ENCODE results near the gene MUC5B.
"Not testable (repeated sequence)": the region's sequence is repeated elsewhere in the genome, so short reads cannot be mapped to it uniquely, and the experiment has no call there.

MUC5B gene

DNA sequence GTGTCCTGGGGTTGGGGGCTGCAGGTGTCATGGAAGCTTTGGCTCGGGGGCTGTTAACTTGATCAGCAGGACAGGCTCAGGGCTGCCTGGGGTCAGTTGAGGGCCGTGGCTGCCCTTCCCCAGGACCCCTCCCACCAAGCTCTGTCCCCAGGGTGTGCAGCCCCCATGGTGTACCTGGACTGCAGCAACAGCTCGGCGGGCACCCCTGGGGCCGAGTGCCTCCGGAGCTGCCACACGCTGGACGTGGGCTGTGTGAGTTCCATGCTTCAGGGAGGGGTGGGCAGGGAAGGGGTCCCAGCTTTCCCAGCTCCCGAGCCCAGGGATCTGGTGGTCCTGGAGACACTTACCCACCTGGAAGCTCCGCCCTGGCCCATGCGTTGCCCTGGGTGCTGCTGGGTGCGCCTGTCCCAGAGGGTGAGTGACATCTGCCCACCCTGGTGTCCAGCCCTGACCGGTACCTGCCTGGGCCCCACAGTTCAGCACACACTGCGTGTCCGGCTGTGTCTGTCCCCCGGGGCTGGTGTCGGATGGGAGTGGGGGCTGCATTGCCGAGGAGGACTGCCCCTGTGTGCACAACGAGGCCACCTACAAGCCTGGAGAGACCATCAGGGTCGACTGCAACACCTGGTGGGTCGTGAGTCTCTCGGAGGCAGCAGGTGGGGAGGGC lies 11.3 kb downstream of the MUC5B start:
- no peak for DNase-seq

DNA sequence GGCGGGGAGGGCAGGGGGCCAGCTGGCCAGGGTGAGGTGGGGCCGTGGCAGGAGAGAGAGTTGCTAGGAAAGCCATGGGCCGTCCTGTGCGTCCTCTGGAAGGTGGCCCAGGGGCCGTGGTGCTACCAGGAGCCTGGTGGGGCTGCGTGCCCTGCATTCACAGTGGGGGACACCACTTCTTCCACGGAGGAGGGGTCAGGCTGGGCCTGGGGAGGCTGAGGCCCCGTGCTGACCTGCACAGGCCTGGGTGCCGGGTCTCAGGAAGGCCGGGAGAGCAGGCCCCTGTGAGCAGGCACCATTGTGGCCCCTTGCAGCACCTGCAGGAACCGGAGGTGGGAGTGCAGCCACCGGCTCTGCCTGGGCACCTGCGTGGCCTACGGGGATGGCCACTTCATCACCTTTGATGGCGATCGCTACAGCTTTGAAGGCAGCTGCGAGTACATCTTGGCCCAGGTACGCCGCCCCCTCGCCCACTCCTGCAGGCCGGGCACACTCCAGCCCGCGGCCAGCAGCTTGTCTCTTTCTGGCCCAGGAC lies 12.0 kb downstream of the MUC5B start:
- no peak for DNase-seq

DNA sequence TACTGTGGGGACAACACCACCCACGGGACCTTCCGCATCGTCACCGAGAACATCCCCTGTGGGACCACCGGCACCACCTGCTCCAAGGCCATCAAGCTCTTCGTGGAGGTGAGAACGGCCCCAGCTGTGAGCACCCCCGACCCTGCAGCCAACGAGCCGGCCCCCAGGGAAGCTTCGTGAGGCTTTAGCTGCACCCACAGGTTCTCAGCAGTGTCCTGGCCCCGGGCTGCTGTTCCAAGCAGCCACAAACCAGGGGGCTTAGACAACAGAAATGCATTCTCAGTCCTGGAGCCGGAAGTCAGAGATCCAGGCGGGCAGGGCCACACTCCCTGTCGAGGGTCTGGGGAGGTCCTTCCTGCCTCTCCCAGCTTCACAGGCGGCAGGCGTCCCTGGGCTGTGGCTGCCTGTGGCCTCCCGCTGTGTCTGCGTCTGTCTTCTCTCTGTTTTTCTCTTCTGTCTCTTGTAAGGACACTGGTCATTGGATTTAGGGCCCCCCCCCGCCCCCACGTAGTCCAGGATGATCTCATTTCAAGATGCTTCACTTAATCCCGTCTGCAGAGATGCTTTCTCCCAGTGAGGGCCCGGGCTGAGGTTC lies 12.5 kb downstream of the MUC5B start:
- DNase-seq, result no peak

DNA sequence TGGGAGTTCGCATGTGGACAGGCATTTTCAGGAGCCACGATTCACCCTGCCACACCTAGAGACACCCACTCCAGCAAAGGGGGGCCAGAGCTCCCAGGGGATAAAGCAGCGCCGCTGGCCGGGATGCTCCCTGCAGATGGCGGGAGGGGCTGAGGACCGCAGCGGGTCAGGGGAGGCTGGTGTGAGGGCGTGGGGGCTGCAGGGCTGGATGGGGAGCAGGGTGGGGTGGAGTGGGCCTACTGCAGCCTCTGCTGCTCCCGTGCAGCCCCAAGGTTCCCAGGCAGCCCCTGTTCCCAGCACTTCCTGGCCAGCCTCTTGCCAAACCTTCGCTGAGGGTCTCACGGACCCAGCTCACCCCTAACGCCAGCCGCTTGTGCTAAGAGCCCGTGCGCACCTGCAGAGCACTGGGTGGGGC lies 13.0 kb downstream of the MUC5B start:
- no peak for DNase-seq

DNA sequence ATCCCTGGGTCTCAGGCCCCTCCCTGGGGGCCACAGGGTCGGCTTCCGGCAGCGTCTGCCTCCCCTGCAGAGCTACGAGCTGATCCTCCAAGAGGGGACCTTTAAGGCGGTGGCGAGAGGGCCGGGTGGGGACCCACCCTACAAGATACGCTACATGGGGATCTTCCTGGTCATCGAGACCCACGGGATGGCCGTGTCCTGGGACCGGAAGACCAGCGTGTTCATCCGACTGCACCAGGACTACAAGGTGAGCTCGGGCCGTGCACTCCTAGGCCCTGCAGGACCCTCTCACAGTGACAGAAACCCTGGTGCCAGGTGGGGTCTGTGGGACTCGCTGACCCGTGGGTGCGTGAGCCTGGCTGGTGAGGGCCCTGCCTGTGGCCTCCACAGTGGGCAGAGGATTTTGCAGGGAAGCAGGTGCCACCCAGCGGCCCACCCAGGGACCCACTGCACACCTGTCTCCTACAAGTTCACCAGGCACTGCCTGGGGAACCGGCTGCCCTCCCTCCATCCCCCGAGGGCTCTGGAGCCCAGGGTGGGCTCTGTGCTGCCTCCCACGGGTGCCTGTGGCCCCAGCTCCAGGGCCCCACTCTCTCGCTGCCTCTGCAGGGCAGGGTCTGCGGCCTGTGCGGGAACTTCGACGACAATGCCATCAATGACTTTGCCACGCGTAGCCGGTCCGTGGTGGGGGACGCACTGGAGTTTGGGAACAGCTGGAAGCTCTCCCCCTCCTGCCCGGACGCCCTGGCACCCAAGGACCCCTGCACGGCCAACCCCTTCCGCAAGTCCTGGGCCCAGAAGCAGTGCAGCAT lies 13.7 kb downstream of the MUC5B start:
- no peak for DNase-seq

GRCh38 chr11:1237128-1237580 lies 14.3 kb downstream of the MUC5B start:
- no peak for DNase-seq

GRCh38 chr11:1237851-1238250 lies 15.0 kb downstream of the MUC5B start:
- no peak for DNase-seq

DNA sequence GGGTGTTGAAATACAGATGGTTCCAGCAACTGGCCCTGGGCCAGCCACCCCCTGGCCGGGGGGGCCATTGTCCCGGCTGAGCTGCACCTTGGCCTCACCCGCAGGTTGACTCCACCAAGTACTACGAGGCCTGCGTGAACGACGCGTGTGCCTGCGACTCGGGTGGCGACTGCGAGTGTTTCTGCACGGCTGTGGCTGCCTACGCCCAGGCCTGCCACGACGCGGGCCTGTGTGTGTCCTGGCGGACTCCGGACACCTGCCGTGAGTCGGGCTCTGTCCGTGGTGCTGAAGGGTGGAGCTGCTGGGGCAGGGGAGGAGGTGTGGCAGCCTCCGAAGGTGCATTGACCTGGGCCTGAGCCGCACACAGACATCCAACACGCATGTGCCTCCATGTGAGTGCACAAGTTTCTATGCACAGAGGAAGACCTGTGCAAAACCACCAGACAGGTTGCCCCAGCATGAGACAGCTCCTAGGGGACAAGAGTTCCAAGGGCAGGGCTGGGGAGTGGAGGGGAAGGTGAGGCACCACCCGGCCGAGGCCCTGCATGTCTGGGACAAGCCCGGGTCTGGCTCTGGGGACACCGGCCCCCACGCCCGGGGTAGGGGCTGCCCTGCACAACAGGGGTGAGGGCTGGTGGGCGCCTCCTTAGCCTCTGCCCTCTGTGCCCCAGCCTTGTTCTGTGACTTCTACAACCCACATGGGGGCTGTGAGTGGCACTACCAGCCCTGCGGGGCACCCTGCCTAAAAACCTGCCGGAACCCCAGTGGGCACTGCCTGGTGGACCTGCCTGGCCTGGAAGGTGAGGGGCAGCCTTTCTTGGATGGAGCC lies 16.1 kb downstream of the MUC5B start:
- DNase-seq, result no peak

GRCh38 chr11:1239596-1240205 lies 16.8 kb downstream of the MUC5B start:
- no peak for DNase-seq

- DNase-seq, result no peak
Observed at GRCh38 chr11:1240771-1241170, 17.9 kb downstream of the MUC5B start.

- DNase-seq, result no peak
Observed at GRCh38 chr11:1241706-1242105, 18.8 kb downstream of the MUC5B start.

DNA sequence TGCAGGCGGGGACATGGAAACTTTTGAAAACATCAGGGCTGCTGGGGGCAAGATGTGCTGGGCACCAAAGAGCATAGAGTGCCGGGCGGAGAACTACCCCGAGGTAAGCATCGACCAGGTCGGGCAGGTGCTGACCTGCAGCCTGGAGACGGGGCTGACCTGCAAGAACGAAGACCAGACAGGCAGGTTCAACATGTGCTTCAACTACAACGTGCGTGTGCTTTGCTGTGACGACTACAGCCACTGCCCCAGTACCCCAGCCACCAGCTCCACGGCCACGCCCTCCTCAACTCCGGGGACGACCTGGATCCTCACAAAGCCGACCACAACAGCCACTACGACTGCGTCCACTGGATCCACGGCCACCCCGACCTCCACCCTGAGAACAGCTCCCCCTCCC lies 19.4 kb downstream of the MUC5B start:
- no peak for DNase-seq

- DNase-seq, result not testable (repeated sequence)
Observed at GRCh38 chr11:1242751-1243150, 19.9 kb downstream of the MUC5B start.

GRCh38 chr11:1243521-1243920 lies 20.7 kb downstream of the MUC5B start:
- DNase-seq, result not testable (repeated sequence)

DNA sequence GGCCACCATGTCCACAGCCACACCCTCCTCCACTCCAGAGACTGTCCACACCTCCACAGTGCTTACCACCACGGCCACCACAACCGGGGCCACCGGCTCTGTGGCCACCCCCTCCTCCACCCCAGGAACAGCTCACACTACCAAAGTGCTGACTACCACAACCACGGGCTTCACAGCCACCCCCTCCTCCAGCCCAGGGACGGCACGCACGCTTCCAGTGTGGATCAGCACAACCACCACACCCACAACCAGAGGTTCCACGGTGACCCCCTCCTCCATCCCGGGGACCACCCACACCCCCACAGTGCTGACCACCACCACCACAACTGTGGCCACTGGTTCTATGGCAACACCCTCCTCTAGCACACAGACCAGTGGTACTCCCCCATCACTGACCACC lies 21.7 kb downstream of the MUC5B start:
- not testable (repeated sequence) for DNase-seq

GRCh38 chr11:1245717-1246116 lies 22.9 kb downstream of the MUC5B start:
- DNase-seq, result not testable (repeated sequence)

DNA sequence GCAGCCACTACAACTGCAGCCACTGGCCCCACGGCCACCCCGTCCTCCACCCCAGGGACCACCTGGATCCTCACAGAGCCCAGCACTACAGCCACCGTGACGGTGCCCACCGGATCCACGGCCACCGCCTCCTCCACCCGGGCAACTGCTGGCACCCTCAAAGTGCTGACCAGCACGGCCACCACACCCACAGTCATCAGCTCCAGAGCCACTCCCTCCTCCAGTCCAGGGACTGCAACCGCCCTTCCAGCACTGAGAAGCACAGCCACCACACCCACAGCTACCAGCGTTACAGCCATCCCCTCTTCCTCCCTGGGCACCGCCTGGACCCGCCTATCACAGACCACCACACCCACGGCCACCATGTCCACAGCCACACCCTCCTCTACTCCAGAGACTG lies 23.4 kb downstream of the MUC5B start:
- not testable (repeated sequence) for DNase-seq

DNA sequence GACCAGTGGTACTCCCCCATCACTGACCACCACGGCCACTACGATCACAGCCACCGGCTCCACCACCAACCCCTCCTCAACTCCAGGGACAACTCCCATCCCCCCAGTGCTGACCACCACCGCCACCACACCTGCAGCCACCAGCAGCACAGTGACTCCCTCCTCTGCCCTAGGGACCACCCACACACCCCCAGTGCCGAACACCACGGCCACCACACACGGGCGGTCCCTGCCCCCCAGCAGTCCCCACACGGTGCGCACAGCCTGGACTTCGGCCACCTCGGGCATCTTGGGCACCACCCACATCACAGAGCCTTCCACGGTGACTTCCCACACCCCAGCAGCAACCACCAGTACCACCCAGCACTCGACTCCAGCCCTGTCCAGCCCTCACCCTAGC lies 24.2 kb downstream of the MUC5B start:
- not testable (repeated sequence) for DNase-seq

GRCh38 chr11:1248951-1249350 lies 26.1 kb downstream of the MUC5B start:
- DNase-seq, result not testable (repeated sequence)

GRCh38 chr11:1250411-1250810 lies 27.5 kb downstream of the MUC5B start:
- DNase-seq, result not testable (repeated sequence)

DNA sequence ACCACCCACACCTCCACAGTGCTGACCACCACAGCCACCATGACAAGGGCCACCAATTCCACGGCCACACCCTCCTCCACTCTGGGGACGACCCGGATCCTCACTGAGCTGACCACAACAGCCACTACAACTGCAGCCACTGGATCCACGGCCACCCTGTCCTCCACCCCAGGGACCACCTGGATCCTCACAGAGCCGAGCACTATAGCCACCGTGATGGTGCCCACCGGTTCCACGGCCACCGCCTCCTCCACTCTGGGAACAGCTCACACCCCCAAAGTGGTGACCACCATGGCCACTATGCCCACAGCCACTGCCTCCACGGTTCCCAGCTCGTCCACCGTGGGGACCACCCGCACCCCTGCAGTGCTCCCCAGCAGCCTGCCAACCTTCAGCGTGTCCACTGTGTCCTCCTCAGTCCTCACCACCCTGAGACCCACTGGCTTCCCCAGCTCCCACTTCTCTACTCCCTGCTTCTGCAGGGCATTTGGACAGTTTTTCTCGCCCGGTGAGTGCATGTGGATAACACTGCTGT lies 28.4 kb downstream of the MUC5B start:
- no peak for DNase-seq

Measured in CD4-positive, alpha-beta T cell treated with Interleukin-6 for 4 hours (primary cell).